Stimulated activated CD8-positive, alpha-beta memory T cell treated with anti-CD3 and anti-CD28 coated beads, Interleukin-4, amount 100 ng/mL, for 48 hours (primary cell): ENCODE results near the gene MEIS3.
"Not testable (repeated sequence)": the region's sequence is repeated elsewhere in the genome, so short reads cannot be mapped to it uniquely, and the experiment has no call there.

Experiments used
- DNase-seq: peaks from one replicate; pipeline ENCODE4 v3.0.0-alpha.2; 2020

MEIS3 gene

DNA sequence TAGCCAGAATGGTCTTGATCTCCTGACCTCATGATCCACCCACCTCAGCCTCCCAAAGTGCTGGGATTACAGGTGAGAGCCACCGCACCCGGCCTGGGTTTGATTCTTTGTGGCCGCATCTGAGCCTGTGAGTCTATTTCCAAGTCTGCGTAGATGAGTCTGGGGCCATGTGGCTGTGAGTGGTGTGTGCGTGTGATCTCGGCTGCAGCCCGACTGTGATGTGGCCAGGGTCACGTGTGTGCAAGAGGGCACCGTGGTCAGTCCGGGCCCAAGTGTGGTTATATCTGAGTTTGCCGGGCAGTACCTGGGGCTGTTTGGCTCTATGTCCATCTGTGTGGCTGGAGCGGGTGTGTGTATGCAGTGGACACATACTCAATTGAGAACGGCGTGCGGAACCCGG lies 5.4 kb downstream of the MEIS3 start:
- no peak for DNase-seq

DNA sequence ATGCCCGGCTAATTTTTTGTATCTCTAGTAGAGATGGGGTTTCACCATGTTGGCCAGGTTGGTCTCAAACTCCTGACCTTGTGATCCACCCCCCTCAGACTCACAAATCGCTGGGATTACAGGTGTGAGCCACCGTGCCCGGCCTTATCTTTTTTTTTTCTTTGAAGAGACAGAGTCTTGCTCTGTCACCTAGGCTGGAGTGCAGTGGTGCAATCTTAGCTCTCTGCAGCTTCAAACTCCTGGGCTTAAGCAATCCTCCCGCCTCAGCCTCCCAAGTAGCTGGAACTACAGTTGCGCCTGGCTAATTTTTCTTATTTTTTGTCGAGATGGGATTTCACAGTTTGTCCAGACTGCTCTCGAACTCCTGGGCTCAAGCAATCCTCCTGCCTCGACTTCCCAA lies 7.6 kb downstream of the MEIS3 start:
- DNase-seq, result not testable (repeated sequence)

- DNase-seq, result no peak
Observed at GRCh38 chr19:47411101-47411500, 8.2 kb downstream of the MEIS3 start.

GRCh38 chr19:47408156-47408938 lies 11.0 kb downstream of the MEIS3 start:
- DNase-seq, result no peak

DNA sequence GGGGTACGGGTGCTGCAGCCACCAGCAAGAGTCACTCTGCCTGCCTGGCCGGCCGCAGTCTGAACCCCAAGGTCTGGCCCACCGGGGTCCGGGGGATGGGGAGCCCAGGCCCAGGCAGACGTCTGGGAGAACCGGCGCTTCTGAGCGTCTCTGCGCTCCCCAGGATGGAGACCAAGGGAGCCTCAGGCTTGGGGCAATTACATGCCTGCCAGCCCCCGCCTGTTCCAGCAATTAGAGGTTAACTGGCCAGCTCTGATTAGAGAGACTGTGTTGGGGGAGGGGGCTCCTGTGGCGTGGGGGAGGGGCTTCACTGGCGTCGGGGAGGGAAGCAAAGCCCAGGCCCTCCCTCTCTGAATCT lies 11.9 kb downstream of the MEIS3 start:
- DNase-seq, result no peak

- no peak for DNase-seq
Observed at GRCh38 chr19:47406711-47407416, 12.5 kb downstream of the MEIS3 start.

GRCh38 chr19:47405854-47406417 lies 13.4 kb downstream of the MEIS3 start:
- DNase-seq, result no peak

DNA sequence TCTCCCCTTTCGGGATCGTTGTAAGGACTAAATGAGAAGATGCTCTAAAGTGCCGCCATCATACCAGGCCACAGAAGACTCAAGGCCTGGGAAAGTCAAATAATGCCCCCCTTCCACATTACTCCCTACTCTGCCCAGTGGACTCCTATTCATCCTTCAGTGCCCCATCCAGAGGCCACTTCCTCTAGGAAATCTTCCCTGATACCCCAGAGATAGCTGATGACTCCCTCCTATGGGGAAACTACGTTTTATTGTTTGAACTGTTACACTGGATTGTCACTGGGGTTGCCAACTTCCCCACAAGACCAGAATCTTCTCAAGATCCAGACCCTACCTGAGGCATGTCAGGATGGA lies 14.2 kb downstream of the MEIS3 start:
- no peak for DNase-seq

- DNase-seq, result no peak
Observed at GRCh38 chr19:47404334-47405196, 14.8 kb downstream of the MEIS3 start.

DNA sequence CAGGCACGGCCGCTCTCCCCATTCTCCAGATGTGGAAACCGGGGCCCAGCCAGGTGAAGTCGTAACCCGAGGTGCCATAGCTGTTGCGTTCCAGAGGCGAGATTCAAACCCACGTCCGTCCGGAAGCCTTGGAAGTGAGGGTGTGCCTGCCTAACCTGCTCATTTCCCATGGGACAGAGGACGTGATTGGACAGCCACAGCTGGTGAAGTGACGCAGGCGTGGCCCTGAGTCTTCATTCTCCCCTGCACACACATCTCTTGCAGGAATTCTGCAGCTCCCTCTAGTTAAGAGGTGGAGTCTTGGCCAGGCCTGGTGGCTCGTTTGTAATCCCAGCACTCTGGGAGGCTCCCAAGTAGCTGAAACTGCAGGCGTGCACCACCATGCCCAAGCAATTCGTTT lies 16.8 kb downstream of the MEIS3 start:
- no peak for DNase-seq

GRCh38 chr19:47398707-47399597 lies 20.4 kb downstream of the MEIS3 start:
- DNase-seq, result no peak

- peak; percentile 95 for DNase-seq
Observed at GRCh38 chr19:47391510-47392223, 27.7 kb downstream of the MEIS3 start.

GRCh38 chr19:47390533-47391488 lies 28.5 kb downstream of the MEIS3 start:
- no peak for DNase-seq

DNA sequence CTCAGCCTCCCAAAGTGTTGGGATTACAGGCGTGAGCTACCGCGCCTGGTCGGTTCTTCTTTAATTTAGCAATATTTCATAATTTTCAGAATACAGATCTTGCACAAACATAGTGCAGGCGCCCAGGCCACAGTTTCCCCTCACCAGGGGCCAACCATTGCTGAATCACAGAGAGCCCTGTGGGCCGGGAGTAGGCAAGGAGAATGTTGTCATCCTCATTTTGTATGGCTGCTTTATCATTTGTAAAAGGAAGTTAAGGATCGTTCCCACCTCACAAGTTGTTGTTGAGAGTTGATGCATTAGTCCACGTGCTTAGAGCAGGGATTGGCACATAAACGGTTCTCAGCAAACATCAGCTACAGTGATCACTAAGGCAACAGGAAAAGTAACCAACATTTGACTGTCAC lies 30.2 kb downstream of the MEIS3 start:
- DNase-seq, result no peak

DNA sequence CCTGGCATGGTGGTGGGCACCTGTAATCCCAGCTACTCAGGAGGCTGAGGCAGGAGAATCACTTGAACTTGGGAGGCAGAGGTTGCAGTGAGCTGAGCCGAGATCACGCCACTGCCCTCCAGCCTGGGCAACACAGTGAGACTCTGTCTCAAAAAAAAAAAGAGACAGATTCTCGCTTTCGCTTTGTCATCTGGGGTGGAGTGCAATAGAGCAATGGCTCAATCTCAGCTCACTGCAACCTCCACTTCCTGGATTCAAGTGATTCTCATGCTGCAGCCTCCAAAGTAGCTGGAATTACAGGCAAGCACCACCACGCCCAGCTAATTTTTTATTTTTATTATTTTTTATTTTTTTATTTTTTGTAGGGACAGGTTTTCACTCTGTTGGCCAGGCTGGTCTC lies 30.6 kb downstream of the MEIS3 start:
- not testable (repeated sequence) for DNase-seq

GRCh38 chr19:47387623-47388022 lies 31.7 kb downstream of the MEIS3 start:
- not testable (repeated sequence) for DNase-seq

GRCh38 chr19:47386582-47386981 lies 32.7 kb downstream of the MEIS3 start:
- not testable (repeated sequence) for DNase-seq

- DNase-seq, result not testable (repeated sequence)
Observed at GRCh38 chr19:47384533-47384932, 34.8 kb downstream of the MEIS3 start.

- not testable (repeated sequence) for DNase-seq
Observed at GRCh38 chr19:47383890-47384289, 35.4 kb downstream of the MEIS3 start.

DNA sequence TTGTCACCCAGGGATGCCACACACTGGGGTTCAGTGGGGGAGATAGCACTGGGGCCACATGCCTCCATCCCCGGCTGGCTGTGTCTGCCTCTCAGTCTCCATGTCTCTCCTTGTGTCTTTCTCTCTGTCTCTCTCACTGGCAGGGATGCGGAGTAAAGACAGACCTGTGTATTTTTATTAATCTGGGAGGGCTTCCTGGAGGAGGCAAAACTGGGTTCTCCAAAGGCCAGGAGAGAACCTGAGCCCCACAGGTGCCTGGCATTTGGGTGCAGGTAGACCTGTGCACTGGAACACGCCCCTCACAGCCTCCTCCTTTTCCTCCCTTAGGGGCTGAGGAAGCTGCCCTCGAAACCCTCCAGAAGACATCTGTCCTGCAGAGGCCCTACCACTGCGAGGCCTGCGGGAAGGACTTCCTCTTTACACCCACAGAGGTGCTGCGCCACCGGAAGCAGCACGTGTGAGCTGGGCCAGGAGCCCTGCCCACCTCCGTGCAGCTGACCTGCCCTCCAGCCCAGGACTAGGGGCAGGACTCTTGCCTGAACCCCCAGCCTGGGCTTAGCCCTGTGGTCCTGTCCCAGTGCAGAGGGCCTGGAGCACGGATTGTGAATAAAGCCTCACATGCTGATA lies 37.6 kb downstream of the MEIS3 start:
- peak; percentile 30 for DNase-seq
